Ishikawa (cell line): Measurements from ENCODE around the gene TNFSF18.

Experiments used
- CEBPB ChIP-seq: IDR thresholded peaks from 2 replicates; pipeline ENCODE4 v1.6.1; 2012
- CREB1 ChIP-seq: IDR thresholded peaks from 2 replicates; pipeline ENCODE4 v1.6.1; 2012; ENCODE audit warnings: low read depth
- EGR1 ChIP-seq: IDR thresholded peaks from 2 replicates; pipeline ENCODE4 v1.6.1; 2012
- EP300 ChIP-seq: IDR thresholded peaks from 2 replicates; pipeline ENCODE4 v1.6.1; 2012; ENCODE audit warnings: borderline replicate concordance
- FOXM1 ChIP-seq: IDR thresholded peaks from 2 replicates; pipeline ENCODE4 v1.6.1; 2012; ENCODE audit warnings: low read depth, borderline replicate concordance
- MAX ChIP-seq: IDR thresholded peaks from 2 replicates; pipeline ENCODE4 v1.6.1; 2012
- RAD21 ChIP-seq: IDR thresholded peaks from 2 replicates; pipeline ENCODE4 v1.6.1; 2012; ENCODE audit warnings: low read depth
- REST ChIP-seq: IDR thresholded peaks from 2 replicates; pipeline ENCODE4 v1.6.1; 2012; ENCODE audit warnings: low read depth, mild to moderate bottlenecking
- TAF1 ChIP-seq: IDR thresholded peaks from 2 replicates; pipeline ENCODE4 v1.6.1; 2012; ENCODE audit warnings: low read depth, mild to moderate bottlenecking
- TCF12 ChIP-seq: IDR thresholded peaks from 2 replicates; pipeline ENCODE4 v1.6.1; 2012; ENCODE audit warnings: low read depth
- TEAD4 ChIP-seq: IDR thresholded peaks from 2 replicates; pipeline ENCODE4 v1.6.1; 2012
- USF1 ChIP-seq: IDR thresholded peaks from 2 replicates; pipeline ENCODE4 v1.6.1; 2012

DNA sequence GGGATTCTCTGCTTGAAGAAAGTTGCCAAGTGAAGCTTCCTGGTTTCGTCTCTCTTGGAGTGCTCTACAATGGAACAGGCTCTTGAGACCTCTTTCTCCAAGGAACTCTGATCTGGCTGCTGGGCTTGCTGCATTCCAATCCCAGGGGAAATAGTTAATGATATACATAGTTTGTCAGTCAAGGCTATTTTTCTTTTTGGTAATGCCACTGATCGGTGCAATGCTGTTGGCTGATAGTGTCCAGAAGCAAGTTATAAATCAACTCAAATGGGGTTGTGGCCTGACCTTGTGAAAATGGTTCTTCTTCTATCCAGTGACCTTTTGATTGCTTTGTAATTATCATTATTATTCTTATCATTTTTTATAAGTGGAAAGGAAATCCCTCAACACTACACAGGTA, 48.4 kb upstream of the TNFSF18 start:
- TF ChIP-seq USF1 (no peak), FOXM1 (no peak), CEBPB (no peak), EP300 (no peak), MAX (no peak), CREB1 (no peak), TEAD4 (no peak), RAD21 (no peak), EGR1 (no peak), REST (no peak), TAF1 (no peak), TCF12 (no peak)
